Head of caudate nucleus (tissue), 42 donors: ENCODE data around the gene B4GALT1.
A peak's percentile ranks its signal among the peaks of the same experiment; 100 is the strongest.

Source experiments
- DNase-seq, 42 donors: peaks; one replicate each; pipeline versions ENCODE4 v3.0.0 to v3.0.0-alpha.2; 2020 to 2021; ENCODE audit warnings: mixed read lengths in 7 of 42
- intact Hi-C: fragments of 100-400 bp; cut with DNase I; formaldehyde crosslinking; loops from one replicate; pipeline ENCODE4 v1.15.0; 2022

The B4GALT1 gene

DNA sequence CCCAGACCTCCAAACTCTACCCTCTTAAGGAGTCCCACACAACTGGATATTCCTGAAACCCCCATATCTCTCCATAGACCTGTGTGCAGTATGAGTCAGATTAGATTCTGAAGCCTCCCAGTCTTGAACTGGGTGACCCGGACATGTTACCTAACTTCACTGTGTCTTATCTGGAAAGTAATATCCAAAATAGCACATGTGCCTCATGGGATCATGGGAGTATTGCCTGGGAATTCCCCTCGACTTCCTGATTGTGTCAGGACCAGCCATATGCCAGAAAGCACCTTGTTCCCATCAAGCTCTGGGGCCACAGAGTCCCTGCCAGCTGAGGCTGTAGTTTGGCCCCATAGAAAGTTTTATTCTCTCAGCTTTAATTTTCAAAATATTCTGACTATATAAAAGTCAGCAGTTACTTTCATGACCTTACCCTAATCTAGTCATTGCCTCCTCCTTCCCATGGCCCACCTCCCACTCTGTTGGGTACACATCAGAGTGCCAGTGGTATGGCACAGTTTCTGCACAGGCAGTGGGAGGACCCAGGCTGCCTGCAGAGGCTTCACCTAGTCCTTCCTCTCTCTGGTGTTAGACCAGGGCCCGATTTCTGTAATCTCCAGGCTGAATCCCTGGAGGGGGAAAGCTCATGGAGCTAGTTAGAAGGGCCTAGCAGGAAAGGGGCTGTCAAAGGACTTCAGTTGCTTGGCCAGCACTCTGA is 19.5 kb upstream of the B4GALT1 start:
- no peak for DNase-seq

DNA sequence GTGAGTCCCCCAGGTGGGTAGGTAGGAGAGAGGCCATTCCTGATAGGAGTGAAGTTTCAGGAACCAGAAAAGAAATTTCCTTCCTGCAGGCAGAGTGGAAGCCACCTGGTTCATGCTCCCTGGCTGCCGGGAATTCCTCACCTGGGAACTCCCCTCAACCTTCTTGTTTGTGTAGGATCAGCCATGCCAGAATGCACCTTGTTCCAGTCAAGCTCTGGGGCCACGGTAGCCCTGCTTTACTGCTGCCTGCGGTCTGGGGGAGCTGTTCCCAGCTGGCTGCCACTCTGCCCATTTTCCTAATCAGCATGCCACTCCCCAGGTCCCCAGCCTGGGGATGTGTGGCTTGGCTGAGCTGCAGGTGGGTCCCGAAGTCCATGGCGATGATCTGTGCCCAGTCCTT is 18.7 kb upstream of the B4GALT1 start:
- DNase-seq = no peak
- intact Hi-C loops = no loop called here

More for the DNA sequence above, 19.5 kb upstream of the B4GALT1 start:
- intact Hi-C loops = no loop called here

DNA sequence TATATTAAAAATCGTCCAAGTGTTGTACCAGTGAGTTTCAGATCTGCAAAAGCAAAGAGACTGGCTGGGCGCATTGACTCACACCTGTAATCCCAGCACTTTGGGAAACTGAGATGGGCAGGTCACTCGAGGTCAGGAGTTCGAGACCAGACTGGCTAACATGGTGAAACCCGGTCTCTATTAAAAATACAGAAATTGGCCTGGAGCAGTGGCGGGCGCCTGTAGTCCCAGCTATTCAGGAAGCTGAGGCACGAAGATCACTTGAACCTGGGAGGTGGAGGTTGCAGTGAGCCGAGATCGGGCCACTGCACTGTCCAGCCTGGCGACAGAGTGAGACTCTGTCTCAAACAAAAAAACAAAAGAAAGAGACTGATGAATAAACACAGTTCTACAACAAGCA is 18.3 kb upstream of the B4GALT1 start:
- DNase-seq = no peak
- intact Hi-C loops = no loop called here

DNA sequence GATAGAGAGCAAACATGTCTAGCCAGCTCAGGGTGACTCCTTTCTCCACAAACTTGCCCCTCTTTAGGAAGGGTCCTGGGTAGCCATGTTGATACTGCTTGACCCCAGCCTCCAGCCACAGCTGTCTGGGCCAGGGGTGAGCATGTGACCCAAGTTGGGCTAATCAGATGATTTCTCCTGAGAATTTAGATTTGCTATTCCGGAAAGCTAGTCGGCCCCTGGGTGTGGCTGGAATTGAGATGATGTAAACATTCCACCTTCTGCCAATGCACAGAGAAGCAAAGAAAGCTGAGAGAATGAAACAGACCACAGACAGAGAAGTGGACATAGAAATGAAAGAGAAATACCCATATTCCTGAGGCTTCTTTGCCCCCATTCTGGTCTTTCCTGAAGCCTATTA is 17.8 kb upstream of the B4GALT1 start:
- intact Hi-C loops = no loop called here
- DNase-seq = no peak

DNA sequence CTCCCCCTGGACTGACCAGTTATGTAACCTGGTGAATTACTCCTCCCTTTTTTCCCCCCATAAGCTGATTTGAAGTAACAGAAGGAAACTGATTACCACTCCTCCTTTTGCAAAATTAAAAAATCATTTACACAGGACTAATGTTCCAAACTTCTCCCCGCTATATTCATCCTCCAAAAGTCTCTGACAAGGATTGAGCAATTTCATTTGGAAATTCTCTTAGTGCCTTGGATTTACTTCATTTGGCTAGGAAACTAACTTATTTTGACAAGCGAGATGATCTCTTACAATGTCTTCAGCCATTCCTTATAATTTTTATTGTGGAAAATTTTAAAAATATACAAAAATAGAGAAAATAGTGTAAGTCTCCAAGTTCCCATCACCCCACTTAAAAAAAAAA is 15.4 kb upstream of the B4GALT1 start:
- intact Hi-C loops = no loop called here
- no peak for DNase-seq

DNA sequence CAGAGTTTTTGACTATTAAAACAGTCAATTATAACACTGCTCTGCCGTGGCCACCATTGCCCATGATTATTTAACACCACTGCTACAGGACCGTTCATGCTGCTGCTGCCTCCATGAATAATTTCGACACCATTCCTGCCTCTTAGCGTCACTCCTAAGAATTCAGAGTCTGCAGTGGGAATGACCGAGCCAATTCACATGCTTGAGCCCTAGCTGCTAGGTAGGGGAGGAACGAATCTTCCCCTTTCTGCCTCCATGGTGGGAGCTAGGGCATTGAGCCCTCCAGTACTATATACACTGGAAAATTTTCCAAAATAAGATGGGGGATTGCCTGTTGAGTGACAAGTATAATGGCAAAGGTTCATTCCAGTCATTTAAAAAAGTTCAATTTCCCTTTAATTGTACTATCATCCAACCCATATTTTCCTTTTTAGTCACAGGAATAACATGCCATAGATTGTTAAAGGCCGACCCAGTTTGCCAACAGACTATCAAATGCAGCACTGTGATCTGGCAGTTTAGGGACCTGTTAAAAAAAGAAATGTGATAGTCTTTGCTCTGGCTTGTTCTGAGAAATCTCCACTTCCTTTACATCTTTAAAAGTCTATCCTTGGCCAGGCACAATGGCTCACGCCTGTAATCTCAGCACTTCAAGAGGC is 13.5 kb upstream of the B4GALT1 start:
- no peak for DNase-seq
- intact Hi-C loops = no loop called here

DNA sequence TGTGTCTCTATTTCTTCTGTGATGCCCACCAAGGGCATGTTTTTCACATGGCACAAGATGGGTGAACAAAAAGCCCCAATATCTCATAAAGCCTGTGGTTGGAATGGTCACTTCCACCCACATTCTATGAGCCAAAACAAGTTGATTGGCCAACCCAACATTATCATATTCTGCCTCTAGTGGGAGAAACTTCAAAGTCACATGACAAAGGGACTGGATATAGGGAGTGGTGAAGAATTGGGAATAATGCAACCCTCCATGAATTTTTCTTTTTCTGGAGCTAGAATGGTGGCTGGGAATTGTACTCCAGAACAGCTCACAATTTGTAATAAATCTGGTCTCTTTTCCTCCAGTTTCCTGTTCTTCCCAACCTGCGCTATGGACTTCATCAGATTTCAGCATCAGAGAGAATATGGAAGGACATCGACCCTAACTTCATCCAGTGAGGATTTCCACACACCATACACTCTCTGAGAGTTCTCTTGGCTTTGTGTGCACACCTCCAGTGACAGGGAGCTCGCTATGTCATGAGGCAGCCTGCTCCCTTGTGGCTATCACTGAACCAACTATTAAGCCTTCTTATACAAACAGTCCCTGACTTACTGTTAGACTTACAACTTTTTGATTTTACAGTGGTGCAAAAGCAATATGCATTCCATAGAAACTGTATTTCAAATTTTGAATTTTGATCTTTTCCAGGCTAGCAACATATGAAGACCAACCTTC is 12.0 kb upstream of the B4GALT1 start:
- DNase-seq = no peak
- intact Hi-C loops = no loop called here

DNA sequence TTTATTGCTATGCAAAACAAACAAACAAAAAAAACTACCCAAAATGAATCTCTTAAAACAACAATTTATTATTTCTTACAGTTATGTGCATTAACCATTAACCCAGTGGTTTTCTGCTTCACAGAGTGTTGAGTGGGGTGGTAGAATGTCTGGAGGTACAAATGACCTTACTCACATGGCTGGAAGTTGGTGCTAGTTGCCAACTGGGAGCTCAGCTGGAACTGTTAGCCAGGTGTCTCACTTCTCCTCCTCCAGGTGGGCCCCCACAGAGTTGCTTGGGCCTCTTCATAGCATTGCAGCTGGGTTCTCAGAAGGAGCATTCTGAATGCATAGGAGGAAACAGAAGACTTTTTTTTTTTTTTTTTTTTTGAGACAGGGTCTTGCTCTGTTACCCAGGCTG is 10.5 kb upstream of the B4GALT1 start:
- no peak for DNase-seq
- intact Hi-C loops = no loop called here

DNA sequence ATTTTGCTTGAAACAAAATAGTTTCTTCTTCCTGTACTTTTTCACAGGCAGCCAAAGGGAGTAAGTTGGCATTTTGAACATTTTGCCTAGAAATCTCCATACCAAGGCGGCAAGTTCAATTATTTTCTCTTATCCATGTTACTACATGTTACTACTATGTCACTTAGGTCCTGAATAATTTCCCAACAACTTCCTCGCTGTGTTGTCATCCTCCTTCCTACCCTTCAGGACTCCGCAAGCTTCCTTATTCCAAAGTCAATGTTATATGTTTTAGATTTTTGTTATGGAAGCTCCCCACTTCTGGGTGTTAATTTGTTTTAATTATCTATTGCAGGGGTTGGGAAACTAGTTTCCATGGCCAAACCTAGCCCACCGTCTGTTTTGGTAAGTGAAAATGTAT is 9.9 kb upstream of the B4GALT1 start:
- DNase-seq = no peak
- intact Hi-C loops = no loop called here

DNA sequence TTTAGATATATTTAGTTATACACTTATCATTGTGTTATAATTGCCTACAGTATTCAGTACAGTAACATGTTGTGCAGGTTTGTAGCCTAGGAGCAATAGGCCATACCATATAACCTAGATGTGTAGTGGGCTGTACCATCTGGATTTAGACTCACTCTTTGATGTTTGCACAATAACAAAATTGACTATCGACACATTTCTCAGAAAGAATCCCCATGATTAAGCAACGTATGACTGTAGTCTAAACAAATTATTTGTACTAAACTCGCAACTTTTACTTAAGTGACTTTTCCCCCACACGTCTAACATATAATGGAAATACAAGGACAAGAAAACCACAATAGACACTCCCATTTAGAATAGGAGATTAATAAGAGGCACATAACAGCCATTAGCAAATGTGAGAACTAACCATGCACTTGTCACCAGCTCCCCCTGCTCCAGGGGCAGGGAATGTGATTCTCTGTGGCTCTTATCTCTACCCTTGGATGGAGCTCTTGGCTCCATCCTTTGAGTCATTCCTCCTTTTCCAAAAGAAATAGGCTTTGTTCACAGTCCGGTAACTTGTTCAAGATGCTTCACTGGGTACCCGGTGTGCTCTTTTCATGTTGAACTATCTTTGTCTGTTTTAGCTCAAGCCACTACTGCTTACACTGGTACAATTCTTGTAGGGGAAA is 8.7 kb upstream of the B4GALT1 start:
- intact Hi-C loops = no loop called here
- no peak for DNase-seq

DNA sequence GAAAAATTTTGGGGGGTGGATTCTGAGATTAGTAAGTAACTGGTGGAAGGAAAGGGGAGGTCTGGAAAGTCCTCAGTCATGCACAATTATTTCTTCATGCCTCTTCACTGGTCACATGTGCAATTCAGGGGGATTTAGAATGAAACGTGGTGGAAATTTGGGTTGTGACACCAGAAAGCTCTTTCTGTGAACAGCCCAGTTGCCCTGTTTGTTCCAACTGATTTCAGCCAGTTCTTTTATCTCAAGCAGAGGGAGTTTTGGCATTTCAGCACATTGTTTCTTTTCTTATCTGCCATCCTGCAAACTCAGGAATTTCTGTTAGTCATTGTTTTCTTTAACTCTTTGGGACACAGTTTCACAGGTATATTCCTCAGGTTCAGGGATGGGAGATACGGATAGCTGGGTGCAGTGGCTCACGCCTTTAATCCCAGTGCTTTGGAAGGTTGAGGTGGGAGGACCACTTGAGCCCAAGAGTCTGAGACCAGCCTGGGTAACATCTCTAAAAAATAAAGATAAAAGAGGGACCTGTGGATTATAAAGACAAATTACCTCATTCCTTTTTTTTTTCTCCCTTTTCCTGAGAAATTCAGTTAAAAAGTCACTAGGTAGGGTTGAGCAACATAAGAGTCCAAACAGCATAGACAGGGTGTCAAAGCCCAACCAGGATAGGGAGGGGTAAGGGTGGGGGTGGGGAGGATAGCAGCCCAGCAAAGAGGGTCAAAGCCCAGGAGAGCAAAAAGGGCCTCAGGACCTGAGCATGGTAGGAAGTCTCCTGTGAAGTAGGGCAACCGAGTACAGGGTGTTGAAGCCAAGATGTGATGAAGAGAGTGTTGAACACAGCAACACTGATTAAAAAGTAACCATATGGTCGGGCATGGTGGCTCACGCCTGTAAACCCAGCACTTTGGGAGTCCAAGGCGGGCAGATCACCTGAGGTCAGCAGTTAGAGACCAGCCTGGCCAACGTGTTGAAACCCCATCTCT is 5.4 kb upstream of the B4GALT1 start:
- no peak for DNase-seq
- intact Hi-C loops = no loop called here

DNA sequence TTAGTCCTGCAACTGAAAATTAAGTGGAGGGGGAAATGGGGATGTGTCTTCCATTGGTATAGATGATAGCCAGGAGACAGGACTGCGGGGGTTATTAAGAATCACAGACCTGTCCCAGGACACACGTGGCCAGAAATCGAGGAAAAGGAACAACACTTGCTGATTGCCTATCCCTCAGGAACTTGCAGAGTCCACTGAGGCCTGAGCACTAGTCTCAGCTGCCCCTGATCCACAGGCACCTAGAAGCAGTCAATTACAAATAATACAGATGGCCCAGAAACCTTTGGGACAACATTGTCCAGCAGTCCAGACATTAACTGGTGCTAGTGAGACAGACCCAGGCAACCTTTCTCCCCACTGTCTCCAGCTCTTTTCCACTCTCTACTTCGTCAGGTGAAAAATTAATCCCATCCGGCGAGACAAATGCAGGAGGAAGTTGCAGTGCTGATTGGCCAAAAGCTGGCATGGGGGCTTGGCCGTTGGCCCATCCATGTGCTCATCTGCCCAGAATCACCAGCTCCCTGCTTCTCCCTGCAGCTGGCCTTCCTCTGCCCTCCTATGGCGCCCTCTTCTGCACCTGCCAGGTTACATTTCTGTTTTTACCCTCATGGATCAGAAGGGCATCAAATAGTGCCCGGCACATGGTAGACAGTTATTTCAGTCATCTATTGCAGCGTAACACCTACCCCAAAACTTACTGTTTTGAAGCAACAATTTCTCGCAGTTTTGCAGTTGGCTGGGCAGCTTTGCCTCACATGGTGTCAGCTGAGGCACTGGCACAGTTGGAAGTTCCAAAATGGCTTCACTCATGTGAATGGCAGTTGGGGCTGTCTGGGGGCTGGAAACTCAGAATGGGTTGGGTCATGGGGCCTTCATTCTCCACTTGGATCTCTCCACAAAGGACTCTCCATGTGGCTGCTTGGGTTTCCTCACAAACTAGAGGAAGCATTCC is 3.6 kb upstream of the B4GALT1 start:
- DNase-seq = peak in 29 of 42 donors; percentile 26 to 71 (median 50)
- intact Hi-C loops = no loop called here

DNA sequence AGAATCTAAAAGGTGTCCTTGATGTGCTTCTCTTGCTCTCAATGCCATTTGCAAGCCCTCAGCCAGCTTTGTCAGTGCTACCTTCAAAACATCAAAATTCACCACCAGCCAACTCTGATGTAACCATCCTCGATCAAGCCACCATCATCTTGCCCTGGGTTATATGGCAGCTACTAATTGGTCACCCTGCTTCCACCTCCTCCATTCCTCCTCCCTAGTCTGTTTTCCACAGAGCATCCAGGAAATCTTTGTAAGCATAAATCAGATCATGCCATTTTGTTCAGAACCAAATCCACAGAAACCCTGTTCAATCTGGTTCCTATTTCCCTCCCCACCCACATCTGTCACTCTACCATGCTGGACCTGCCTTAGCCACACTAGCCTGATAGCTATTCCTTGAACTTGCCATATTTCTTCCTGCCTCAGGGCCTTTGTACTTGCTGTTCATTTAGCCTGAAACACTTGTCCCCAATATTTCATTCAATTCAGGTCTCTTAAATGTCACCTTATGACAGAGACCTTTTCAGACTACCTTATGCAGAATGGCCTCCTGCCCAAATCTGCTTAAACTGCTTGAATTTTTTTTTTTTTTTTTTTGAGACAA is 1.9 kb upstream of the B4GALT1 start:
- DNase-seq = no peak
- intact Hi-C loops = loop anchor here (5.0 kb wide), 1 partner anchor 92 kb away; the partner anchor contains the start of gene SMU1

DNA sequence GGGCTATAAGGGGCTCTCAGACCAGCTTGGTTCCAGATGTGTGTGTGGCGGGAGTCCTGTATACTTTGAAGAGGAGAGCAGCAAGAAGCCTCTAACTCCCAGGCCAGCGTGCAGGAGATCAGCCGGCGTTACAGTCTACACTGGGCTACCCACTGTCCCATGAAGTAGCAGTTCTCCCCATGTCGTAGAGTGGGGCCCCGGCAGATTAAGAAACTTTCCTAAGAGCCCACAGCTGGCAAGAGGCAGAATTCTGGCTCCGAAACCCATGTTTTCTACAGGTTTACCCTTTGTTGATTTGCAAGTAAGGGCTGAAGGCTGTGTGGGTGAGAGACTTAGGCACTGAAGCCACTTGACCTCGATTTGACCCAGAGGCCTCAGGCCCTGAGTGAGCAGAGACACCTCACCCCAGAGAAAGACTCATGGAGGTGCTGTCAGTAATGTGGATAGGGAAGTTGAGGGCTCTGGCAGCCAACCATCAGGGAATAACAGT is 881 bp upstream of the B4GALT1 start:
- intact Hi-C loops = loop anchor here (5.0 kb wide), 1 partner anchor 91 kb away; the partner anchor contains the start of gene SMU1
- DNase-seq = no peak

DNA sequence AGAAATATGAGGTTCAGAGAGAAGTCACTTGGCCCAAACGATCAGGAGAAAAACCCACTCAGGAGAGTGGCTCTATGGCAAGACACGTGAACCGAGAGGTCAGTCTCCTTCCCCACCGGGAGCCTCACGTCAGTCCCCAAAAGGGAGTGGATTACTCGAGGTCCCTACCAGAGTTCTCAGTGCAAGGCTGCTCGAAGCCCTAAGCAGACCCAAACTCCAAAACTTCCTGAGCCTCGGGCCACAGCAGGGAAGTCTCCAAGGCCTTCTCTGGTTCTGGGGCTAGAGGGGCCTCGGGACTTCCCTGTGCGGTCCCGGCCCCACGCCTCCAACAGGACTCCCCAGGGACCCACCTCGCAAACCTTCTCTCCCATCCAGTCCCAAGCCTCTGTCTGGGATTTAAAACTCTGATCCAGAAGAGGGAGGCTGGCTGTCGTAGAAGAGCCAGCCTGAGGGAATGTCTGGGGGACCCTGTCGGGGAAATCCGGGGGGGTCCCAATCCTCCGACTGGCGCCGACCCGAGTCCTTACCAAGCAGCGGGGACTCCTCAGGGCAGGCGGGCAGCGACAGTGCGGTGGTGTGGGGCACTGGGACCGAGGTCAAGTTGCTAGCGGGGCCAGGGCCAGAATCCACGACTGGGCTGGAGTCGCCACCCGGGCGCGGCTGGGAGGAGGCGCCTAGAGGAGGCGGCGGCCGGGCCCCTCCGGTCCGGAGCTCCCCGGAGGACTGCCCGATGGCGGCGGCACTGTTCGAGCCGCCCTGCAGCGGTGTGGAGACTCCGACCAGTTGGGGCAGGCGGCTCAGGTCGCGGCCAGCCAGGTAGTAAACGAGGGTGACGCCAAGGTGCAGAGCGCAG is 679 bp downstream of the B4GALT1 start:
- intact Hi-C loops = loop anchor here (5.0 kb wide), 1 partner anchor 89 kb away; the partner anchor contains the start of gene SMU1
- DNase-seq = peak in 15 of 42 donors; percentile 14 to 58 (median 33)
